ENCODE results near the gene BCAR3. TPM values are rescaled to one million over a fixed set of nuclear protein-coding genes. Genes with fewer than 3 reads are reported as not detected.

The BCAR3 gene
- total RNA-seq, 1 donor from 2014 or later, result 14.6 TPM

- Histone ChIP-seq H3K4me3 (ENCODE audit: low read length in 3 of 3) (peak overlapping the region in 1 of 3 donors; percentile 8), H3K36me3 (ENCODE audit: control insufficient read depth in 3 of 3, insufficient read depth in 3 of 3, low read length in 3 of 3) (peaks cover 0 to 3% (median 0%) of the 10 kb centered on the region in 3 donors), H3K27ac (ENCODE audit: low read depth, low read length) (no peak overlapping the region), H3K27me3 (ENCODE audit: control insufficient read depth in 3 of 3, insufficient read depth in 3 of 3, low read length in 3 of 3) (no peaks in the 10 kb centered on the region), H3K9ac (ENCODE audit: low read depth in 1 of 3, low read length in 3 of 3) (peak overlapping the region in 2 of 3 donors; percentile 25 to 40), H3K9me3 (ENCODE audit: control insufficient read depth in 3 of 3, low read length in 3 of 3) (no peaks in the 10 kb centered on the region), H3K4me1 (ENCODE audit: control insufficient read depth in 3 of 3, insufficient read depth in 3 of 3, low read length in 3 of 3) (peaks cover 15 to 28% (median 18%) of the 10 kb centered on the region in 3 donors)
These were observed 128.7 kb downstream of the BCAR3 start for GRCh38 chr1:93552741-93553455.

DNA sequence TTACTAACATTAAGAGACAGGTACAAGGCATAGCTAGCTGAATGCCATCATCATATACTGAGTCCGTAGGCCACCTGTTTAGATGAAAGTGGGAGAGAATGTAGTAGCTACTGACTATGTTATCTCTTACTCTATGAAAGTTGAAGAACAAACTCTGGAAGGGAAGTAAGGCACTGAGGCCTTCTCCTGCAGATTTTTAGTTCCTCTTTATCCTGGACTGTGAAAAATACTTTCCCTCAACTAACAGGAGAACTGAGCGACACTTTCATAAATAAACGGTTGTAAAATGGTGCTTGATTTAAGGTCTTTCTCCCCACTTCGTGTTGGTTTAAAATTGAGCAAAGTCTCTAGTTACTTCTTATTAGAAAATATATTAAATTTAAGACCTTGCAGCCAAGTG, 131.8 kb downstream of the BCAR3 start:
- peaks cover 0 to 3% (median 3%) of the 10 kb centered on the region in 3 donors for H3K36me3 ChIP-seq (ENCODE audit: control insufficient read depth in 3 of 3, insufficient read depth in 3 of 3, low read length in 3 of 3)
- no peak overlapping the region for H3K9ac ChIP-seq (ENCODE audit: low read depth in 1 of 3, low read length in 3 of 3)
- no peaks in the 10 kb centered on the region for H3K27me3 ChIP-seq (ENCODE audit: control insufficient read depth in 3 of 3, insufficient read depth in 3 of 3, low read length in 3 of 3)
- no peaks in the 10 kb centered on the region for H3K9me3 ChIP-seq (ENCODE audit: control insufficient read depth in 3 of 3, low read length in 3 of 3)
- no peak overlapping the region for H3K27ac ChIP-seq (ENCODE audit: low read depth, low read length)
- no peak overlapping the region for H3K4me3 ChIP-seq (ENCODE audit: low read length in 3 of 3)
- peaks cover 11 to 23% (median 14%) of the 10 kb centered on the region in 3 donors for H3K4me1 ChIP-seq (ENCODE audit: control insufficient read depth in 3 of 3, insufficient read depth in 3 of 3, low read length in 3 of 3)

DNA sequence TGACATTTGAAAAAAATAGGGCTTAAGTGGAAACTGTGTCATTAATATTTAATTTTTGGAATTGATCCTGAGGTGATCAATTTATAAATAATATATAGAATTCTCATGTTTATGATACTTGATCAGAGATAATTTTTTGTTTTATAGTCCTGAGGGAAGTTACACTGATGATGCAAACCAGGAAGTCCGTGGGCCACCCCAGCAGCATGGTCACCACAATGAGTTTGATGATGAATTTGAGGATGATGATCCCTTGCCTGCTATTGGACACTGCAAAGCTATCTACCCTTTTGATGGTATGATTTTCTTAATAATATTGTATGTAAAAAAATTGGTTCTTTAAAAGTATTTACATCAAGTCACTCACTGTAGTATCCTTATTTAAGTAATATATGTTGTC, 132.5 kb downstream of the BCAR3 start:
- Histone ChIP-seq H3K4me1 (ENCODE audit: control insufficient read depth in 3 of 3, insufficient read depth in 3 of 3, low read length in 3 of 3) (peaks cover 9 to 16% (median 9%) of the 10 kb centered on the region in 3 donors), H3K27ac (ENCODE audit: low read depth, low read length) (no peak overlapping the region), H3K9ac (ENCODE audit: low read depth in 1 of 3, low read length in 3 of 3) (no peak overlapping the region), H3K9me3 (ENCODE audit: control insufficient read depth in 3 of 3, low read length in 3 of 3) (no peaks in the 10 kb centered on the region), H3K27me3 (ENCODE audit: control insufficient read depth in 3 of 3, insufficient read depth in 3 of 3, low read length in 3 of 3) (no peaks in the 10 kb centered on the region), H3K36me3 (ENCODE audit: control insufficient read depth in 3 of 3, insufficient read depth in 3 of 3, low read length in 3 of 3) (peaks cover 0 to 3% (median 3%) of the 10 kb centered on the region in 3 donors), H3K4me3 (ENCODE audit: low read length in 3 of 3) (no peak overlapping the region)

- H3K4me3 ChIP-seq (ENCODE audit: low read length in 3 of 3), result no peak overlapping the region
- H3K9me3 ChIP-seq (ENCODE audit: control insufficient read depth in 3 of 3, low read length in 3 of 3), result no peaks in the 10 kb centered on the region
- H3K27me3 ChIP-seq (ENCODE audit: control insufficient read depth in 3 of 3, insufficient read depth in 3 of 3, low read length in 3 of 3), result no peaks in the 10 kb centered on the region
- no peak overlapping the region for H3K9ac ChIP-seq (ENCODE audit: low read depth in 1 of 3, low read length in 3 of 3)
- peaks cover 0 to 3% (median 3%) of the 10 kb centered on the region in 3 donors for H3K36me3 ChIP-seq (ENCODE audit: control insufficient read depth in 3 of 3, insufficient read depth in 3 of 3, low read length in 3 of 3)
- no peak overlapping the region for H3K27ac ChIP-seq (ENCODE audit: low read depth, low read length)
- no peaks in the 10 kb centered on the region for H3K4me1 ChIP-seq (ENCODE audit: control insufficient read depth in 3 of 3, insufficient read depth in 3 of 3, low read length in 3 of 3)
These were observed 135.3 kb downstream of the BCAR3 start for GRCh38 chr1:93546162-93546863.

DNA sequence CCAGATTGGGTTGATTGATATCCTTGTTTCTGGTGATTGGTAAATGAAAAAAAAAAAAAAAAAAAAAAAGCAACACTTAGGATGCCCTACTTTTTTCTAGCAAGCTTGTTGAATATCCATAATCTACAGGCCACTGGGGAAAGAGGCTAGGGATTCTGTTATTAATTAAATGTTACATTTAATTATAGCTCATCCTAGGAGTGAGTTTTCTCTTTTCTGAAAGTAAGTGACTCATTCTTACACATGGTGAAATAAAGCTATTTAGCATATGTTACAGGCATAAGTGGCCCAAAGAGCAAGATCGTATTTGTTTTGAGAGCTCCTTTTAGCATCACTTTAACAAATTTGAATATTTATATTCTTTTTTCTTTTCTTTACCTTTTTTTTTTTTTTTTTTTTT, 139.2 kb downstream of the BCAR3 start:
- no peak overlapping the region for H3K9ac ChIP-seq (ENCODE audit: low read depth in 1 of 3, low read length in 3 of 3)
- H3K9me3 ChIP-seq (ENCODE audit: control insufficient read depth in 3 of 3, low read length in 3 of 3), result no peaks in the 10 kb centered on the region
- H3K36me3 ChIP-seq (ENCODE audit: control insufficient read depth in 3 of 3, insufficient read depth in 3 of 3, low read length in 3 of 3), result peaks cover 0 to 1% (median 0%) of the 10 kb centered on the region in 3 donors
- no peaks in the 10 kb centered on the region for H3K4me1 ChIP-seq (ENCODE audit: control insufficient read depth in 3 of 3, insufficient read depth in 3 of 3, low read length in 3 of 3)
- no peak overlapping the region for H3K4me3 ChIP-seq (ENCODE audit: low read length in 3 of 3)
- H3K27ac ChIP-seq (ENCODE audit: low read depth, low read length), result no peak overlapping the region
- no peaks in the 10 kb centered on the region for H3K27me3 ChIP-seq (ENCODE audit: control insufficient read depth in 3 of 3, insufficient read depth in 3 of 3, low read length in 3 of 3)

DNA sequence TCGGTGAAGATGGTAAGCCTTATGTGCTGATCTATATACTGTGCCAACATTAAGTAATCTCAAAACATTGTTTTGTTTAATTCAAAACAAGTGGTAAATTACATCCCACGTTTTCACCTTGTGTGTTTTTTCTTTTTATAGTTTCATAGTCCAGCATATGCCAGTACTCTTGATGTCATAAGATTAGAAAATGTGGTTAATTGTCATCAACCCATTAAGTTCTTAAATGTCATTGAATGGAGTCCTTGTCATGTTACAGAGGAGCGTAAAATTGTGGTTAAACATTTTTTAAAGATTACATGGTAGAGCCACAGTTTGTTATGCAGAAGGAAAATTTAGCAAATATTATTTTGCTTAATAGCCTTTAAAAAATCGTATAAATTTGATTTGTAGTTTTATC, 140.6 kb downstream of the BCAR3 start:
- Histone ChIP-seq H3K36me3 (ENCODE audit: control insufficient read depth in 3 of 3, insufficient read depth in 3 of 3, low read length in 3 of 3) (no peaks in the 10 kb centered on the region), H3K9me3 (ENCODE audit: control insufficient read depth in 3 of 3, low read length in 3 of 3) (no peaks in the 10 kb centered on the region), H3K4me3 (ENCODE audit: low read length in 3 of 3) (no peak overlapping the region), H3K9ac (ENCODE audit: low read depth in 1 of 3, low read length in 3 of 3) (no peak overlapping the region), H3K27me3 (ENCODE audit: control insufficient read depth in 3 of 3, insufficient read depth in 3 of 3, low read length in 3 of 3) (no peaks in the 10 kb centered on the region), H3K27ac (ENCODE audit: low read depth, low read length) (no peak overlapping the region), H3K4me1 (ENCODE audit: control insufficient read depth in 3 of 3, insufficient read depth in 3 of 3, low read length in 3 of 3) (no peaks in the 10 kb centered on the region)

DNA sequence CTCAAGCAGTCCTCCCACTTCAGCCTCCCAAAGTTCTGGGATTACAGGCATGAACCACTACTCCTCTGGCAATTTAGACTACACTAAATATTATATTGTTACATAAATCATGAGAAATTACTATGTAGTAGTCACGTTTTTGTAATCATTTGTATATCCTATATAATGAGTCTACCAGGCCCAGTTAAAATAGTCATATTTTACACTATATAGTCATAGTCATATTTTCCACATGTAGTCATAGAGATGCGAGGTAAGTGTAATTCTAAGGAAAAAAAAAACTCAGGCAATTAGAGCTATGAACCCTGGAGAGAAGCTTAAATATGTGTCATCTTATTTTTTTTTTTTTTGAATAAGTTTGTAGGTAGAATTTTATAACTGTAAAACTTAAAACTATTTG, 143.7 kb downstream of the BCAR3 start:
- H3K27me3 ChIP-seq (ENCODE audit: control insufficient read depth in 3 of 3, insufficient read depth in 3 of 3, low read length in 3 of 3), result no peaks in the 10 kb centered on the region

DNA sequence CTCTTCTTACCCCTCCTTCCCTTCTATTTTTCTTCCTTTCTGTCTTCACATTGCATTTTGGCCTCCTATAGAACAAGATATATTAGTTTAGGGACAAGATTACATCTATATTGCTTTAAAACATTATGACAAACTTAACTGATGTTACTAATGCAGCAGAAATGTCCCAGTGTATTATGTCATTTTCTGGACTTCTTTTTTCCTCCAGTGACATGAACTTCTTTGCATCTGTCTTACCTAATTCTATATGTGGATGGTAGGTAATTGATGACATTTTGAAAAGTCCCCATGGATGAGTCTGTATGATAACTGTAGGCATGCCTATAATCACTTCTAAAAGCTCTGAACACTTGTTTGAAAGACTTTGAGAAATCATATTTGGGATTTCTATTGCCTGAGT, 144.2 kb downstream of the BCAR3 start:
- H3K36me3 ChIP-seq (ENCODE audit: control insufficient read depth in 3 of 3, insufficient read depth in 3 of 3, low read length in 3 of 3), result no peaks in the 10 kb centered on the region
- H3K9ac ChIP-seq (ENCODE audit: low read depth in 1 of 3, low read length in 3 of 3), result no peak overlapping the region
- H3K27ac ChIP-seq (ENCODE audit: low read depth, low read length), result no peak overlapping the region
- H3K9me3 ChIP-seq (ENCODE audit: control insufficient read depth in 3 of 3, low read length in 3 of 3), result no peaks in the 10 kb centered on the region
- no peaks in the 10 kb centered on the region for H3K27me3 ChIP-seq (ENCODE audit: control insufficient read depth in 3 of 3, insufficient read depth in 3 of 3, low read length in 3 of 3)
- no peaks in the 10 kb centered on the region for H3K4me1 ChIP-seq (ENCODE audit: control insufficient read depth in 3 of 3, insufficient read depth in 3 of 3, low read length in 3 of 3)
- no peak overlapping the region for H3K4me3 ChIP-seq (ENCODE audit: low read length in 3 of 3)

More for the DNA sequence above, 143.7 kb downstream of the BCAR3 start:
- no peaks in the 10 kb centered on the region for H3K36me3 ChIP-seq (ENCODE audit: control insufficient read depth in 3 of 3, insufficient read depth in 3 of 3, low read length in 3 of 3)
- H3K4me1 ChIP-seq (ENCODE audit: control insufficient read depth in 3 of 3, insufficient read depth in 3 of 3, low read length in 3 of 3), result no peaks in the 10 kb centered on the region
- H3K27ac ChIP-seq (ENCODE audit: low read depth, low read length), result no peak overlapping the region
- no peak overlapping the region for H3K4me3 ChIP-seq (ENCODE audit: low read length in 3 of 3)
- H3K9me3 ChIP-seq (ENCODE audit: control insufficient read depth in 3 of 3, low read length in 3 of 3), result no peaks in the 10 kb centered on the region
- no peak overlapping the region for H3K9ac ChIP-seq (ENCODE audit: low read depth in 1 of 3, low read length in 3 of 3)

- Histone ChIP-seq H3K4me1 (ENCODE audit: control insufficient read depth in 3 of 3, insufficient read depth in 3 of 3, low read length in 3 of 3) (no peaks in the 10 kb centered on the region), H3K9me3 (ENCODE audit: control insufficient read depth in 3 of 3, low read length in 3 of 3) (no peaks in the 10 kb centered on the region), H3K9ac (ENCODE audit: low read depth in 1 of 3, low read length in 3 of 3) (no peak overlapping the region), H3K4me3 (ENCODE audit: low read length in 3 of 3) (no peak overlapping the region), H3K36me3 (ENCODE audit: control insufficient read depth in 3 of 3, insufficient read depth in 3 of 3, low read length in 3 of 3) (peaks cover 0 to 4% (median 0%) of the 10 kb centered on the region in 3 donors), H3K27ac (ENCODE audit: low read depth, low read length) (no peak overlapping the region), H3K27me3 (ENCODE audit: control insufficient read depth in 3 of 3, insufficient read depth in 3 of 3, low read length in 3 of 3) (no peaks in the 10 kb centered on the region)
These were observed 148.0 kb downstream of the BCAR3 start for GRCh38 chr1:93533677-93534076.

DNA sequence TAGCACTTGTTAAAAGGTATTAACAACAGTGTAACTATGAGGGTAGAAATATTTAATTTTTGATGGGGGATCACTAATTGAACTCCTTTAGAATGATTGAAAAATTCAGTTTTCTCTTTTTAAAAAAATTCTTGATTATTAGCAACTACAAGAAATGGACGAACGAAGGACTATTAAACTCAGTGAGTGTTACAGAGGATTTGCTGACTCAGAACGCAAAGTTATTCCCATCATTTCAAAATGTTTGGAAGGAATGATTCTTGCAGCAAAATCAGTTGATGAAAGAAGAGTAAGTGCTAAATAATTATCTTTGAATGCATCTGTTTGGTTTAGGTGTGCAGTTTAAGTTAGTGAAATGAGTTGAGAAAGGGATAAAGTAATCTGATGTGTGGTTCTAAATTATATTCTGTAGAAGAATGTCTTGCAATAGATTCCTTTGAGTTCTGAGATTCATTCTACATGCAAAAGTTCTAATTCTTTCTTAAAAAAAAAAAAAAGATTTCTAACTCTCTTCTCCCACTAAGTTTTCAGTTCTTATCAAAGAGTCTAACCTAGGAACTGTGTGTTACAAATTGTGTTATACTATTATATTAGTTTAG, 148.8 kb downstream of the BCAR3 start:
- peaks cover 0 to 4% (median 0%) of the 10 kb centered on the region in 3 donors for H3K36me3 ChIP-seq (ENCODE audit: control insufficient read depth in 3 of 3, insufficient read depth in 3 of 3, low read length in 3 of 3)
- H3K9ac ChIP-seq (ENCODE audit: low read depth in 1 of 3, low read length in 3 of 3), result no peak overlapping the region
- H3K27ac ChIP-seq (ENCODE audit: low read depth, low read length), result no peak overlapping the region
- H3K9me3 ChIP-seq (ENCODE audit: control insufficient read depth in 3 of 3, low read length in 3 of 3), result no peaks in the 10 kb centered on the region
- H3K27me3 ChIP-seq (ENCODE audit: control insufficient read depth in 3 of 3, insufficient read depth in 3 of 3, low read length in 3 of 3), result no peaks in the 10 kb centered on the region
- H3K4me3 ChIP-seq (ENCODE audit: low read length in 3 of 3), result no peak overlapping the region
- H3K4me1 ChIP-seq (ENCODE audit: control insufficient read depth in 3 of 3, insufficient read depth in 3 of 3, low read length in 3 of 3), result no peaks in the 10 kb centered on the region

Data from skeletal muscle tissue (tissue), 4 donors.